DMS 273 (cell line): ENCODE data around the gene TMEM63B.
"Not testable (repeated sequence)": the region's sequence is repeated elsewhere in the genome, so short reads cannot be mapped to it uniquely, and the experiment has no call there.

Experiments used
- DNase-seq: peaks from one replicate; lab custom pipeline; 2025; ENCODE audit not compliant: unreplicated experiment; lab: John Stamatoyannopoulos, UW

TMEM63B gene

GRCh38 chr6:44127186-44128019, at the start of gene TMEM63B, which contains the start of gene MRPL14:
Gene TMEM63B, plus strand, starts transcription at chr6:44127554. Its CDS starts 7,031 bp downstream, at chr6:44134585.
Gene MRPL14, minus strand, starts transcription at chr6:44127452. Its CDS starts 10,841 bp downstream, at chr6:44116611.
- DNase-seq: peak; percentile 96

GRCh38 chr6:44078219-44078826, 49.0 kb upstream of the TMEM63B start:
- DNase-seq: no peak

- DNase-seq: no peak
These were observed 48.3 kb upstream of the TMEM63B start for GRCh38 chr6:44078827-44079671.

GRCh38 chr6:44079672-44080071, 47.7 kb upstream of the TMEM63B start:
- no peak for DNase-seq

- DNase-seq: no peak
These were observed 46.5 kb upstream of the TMEM63B start for GRCh38 chr6:44080561-44081521.

- DNase-seq: no peak
These were observed 45.6 kb upstream of the TMEM63B start for GRCh38 chr6:44081753-44082152.

- DNase-seq: no peak
These were observed 44.5 kb upstream of the TMEM63B start for GRCh38 chr6:44082872-44083321.

- peak; percentile 24 for DNase-seq
These were observed 42.9 kb upstream of the TMEM63B start for GRCh38 chr6:44084231-44085014.

GRCh38 chr6:44085219-44085618, 42.1 kb upstream of the TMEM63B start:
- DNase-seq: no peak

- peak; percentile 34 for DNase-seq
These were observed 40.3 kb upstream of the TMEM63B start for GRCh38 chr6:44086931-44087574.

GRCh38 chr6:44087623-44088022, 39.7 kb upstream of the TMEM63B start:
- no peak for DNase-seq

GRCh38 chr6:44088827-44089590, 38.3 kb upstream of the TMEM63B start:
- DNase-seq: no peak

- DNase-seq: no peak
These were observed 36.9 kb upstream of the TMEM63B start for GRCh38 chr6:44090465-44090864.

GRCh38 chr6:44091356-44091755, 36.0 kb upstream of the TMEM63B start:
- DNase-seq: not testable (repeated sequence)

GRCh38 chr6:44091981-44092884, 35.1 kb upstream of the TMEM63B start:
- DNase-seq: no peak

- DNase-seq: no peak
These were observed 34.3 kb upstream of the TMEM63B start for GRCh38 chr6:44093066-44093465.

- DNase-seq: no peak
These were observed 33.5 kb upstream of the TMEM63B start for GRCh38 chr6:44093750-44094402.
